Upper lobe of right lung (tissue), 1 donor: ENCODE results near the gene AGPAT3. TPM values are rescaled to one million over a fixed set of nuclear protein-coding genes. Genes with fewer than 3 reads are reported as not detected.

Experiments
- ATAC-seq: fragments of 200-7000 bp; cut with Tn5 transposase; one replicate; pipeline ENCODE4 v1.9.1; 2020; ENCODE audit warnings: mild to moderate bottlenecking, moderate library complexity
- DNase-seq: peaks from one replicate; pipeline ENCODE4 v3.0.0-alpha.2; 2020
- H3K27ac ChIP-seq: fragments of 200-600 bp; one replicate; pipeline ENCODE4 v1.8.0; 2022
- H3K27me3 ChIP-seq: fragments of 200-600 bp; one replicate; pipeline ENCODE4 v1.8.0; 2022; ENCODE audit warnings: mild to moderate bottlenecking
- H3K36me3 ChIP-seq: fragments of 200-600 bp; one replicate; pipeline ENCODE4 v1.8.0; 2022
- H3K4me1 ChIP-seq: fragments of 200-600 bp; one replicate; pipeline ENCODE4 v1.8.0; 2022
- H3K4me3 ChIP-seq: fragments of 200-600 bp; one replicate; pipeline ENCODE4 v1.8.0; 2022; ENCODE audit warnings: mild to moderate bottlenecking
- H3K9me3 ChIP-seq: fragments of 200-600 bp; one replicate; pipeline ENCODE4 v1.8.0; 2022
- intact Hi-C: fragments of 100-400 bp; cut with DNase I; formaldehyde crosslinking; loops from one replicate; pipeline ENCODE4 v1.11.0; 2022
- total RNA-seq: library from RNA; stranded (reverse); fragmentation: NEBNext Ultra II Directional; extraction: Animal tissue kit (Norgen Biotek cat#: 25700); gene quantifications from one replicate; pipeline ENCODE4 v1.2.1, GENCODE V29; 2021
- TF ChIP-seq, protein P1 (sequence below): fragments of 200-600 bp; IDR thresholded peaks from one replicate; pipeline ENCODE4 v1.8.0; 2022; ENCODE audit warnings: antibody characterized with exemption
- donor health status: DM: no; HTN: yes; CAD: no; lungs with severe emphysema.

Gene AGPAT3
- total RNA-seq, 1 donor from 2014 or later = 86.0 TPM

DNA sequence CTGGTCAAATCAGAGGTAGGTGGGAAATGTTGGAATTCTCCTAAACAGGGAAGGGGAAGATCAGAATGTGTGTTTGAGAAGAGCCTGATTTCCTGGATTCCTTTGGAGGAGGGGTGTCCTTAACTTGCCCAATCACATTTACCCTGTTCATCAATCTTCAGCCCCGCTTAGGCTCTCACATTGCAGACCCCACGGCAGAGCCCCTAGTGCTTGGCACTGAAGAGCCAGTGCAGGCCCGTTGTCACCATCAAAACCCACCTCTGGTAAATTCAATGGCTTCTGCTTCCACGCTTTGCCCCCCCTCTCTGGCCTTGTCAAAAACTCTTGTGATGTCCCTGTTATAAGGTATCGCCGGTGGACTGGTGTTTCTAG lies 2.3 kb downstream of the AGPAT3 start:
- no peak for DNase-seq
- Histone ChIP-seq H3K27me3 (no peaks in the 10 kb centered on the region), H3K9me3 (no peaks in the 10 kb centered on the region), H3K4me3 (peak overlapping the region; percentile 74), H3K4me1 (peaks cover 13% of the 10 kb centered on the region), H3K36me3 (peaks cover 4% of the 10 kb centered on the region), H3K27ac (peak overlapping the region; percentile 88)
- intact Hi-C loops = no loop called here
- ATAC-seq = no peak
- TF ChIP-seq, protein P1, sequence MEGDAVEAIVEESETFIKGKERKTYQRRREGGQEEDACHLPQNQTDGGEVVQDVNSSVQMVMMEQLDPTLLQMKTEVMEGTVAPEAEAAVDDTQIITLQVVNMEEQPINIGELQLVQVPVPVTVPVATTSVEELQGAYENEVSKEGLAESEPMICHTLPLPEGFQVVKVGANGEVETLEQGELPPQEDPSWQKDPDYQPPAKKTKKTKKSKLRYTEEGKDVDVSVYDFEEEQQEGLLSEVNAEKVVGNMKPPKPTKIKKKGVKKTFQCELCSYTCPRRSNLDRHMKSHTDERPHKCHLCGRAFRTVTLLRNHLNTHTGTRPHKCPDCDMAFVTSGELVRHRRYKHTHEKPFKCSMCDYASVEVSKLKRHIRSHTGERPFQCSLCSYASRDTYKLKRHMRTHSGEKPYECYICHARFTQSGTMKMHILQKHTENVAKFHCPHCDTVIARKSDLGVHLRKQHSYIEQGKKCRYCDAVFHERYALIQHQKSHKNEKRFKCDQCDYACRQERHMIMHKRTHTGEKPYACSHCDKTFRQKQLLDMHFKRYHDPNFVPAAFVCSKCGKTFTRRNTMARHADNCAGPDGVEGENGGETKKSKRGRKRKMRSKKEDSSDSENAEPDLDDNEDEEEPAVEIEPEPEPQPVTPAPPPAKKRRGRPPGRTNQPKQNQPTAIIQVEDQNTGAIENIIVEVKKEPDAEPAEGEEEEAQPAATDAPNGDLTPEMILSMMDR = no peak

DNA sequence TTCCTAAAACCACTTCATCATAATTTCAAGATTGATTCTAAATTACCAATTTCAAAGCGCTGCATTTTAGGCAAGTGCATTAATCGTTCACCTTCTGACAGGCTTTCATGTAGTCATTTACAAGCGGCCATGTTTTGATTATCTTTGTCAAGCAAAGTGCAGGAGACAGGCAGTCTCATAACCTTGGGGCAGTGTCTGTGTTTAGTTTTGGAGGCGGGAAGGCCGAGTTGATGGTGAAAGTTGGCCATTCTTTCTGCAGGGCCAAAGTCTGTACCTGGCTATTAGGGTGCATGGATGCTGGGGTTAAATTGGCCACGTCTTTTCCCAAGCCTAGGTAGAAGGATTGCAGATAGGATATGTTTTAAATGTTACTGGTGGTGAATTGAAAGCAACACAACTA lies 2.9 kb downstream of the AGPAT3 start:
- intact Hi-C loops = no loop called here
- TF ChIP-seq, protein P1 = no peak
- Histone ChIP-seq H3K36me3 (peaks cover 4% of the 10 kb centered on the region), H3K27ac (no peak overlapping the region), H3K27me3 (no peaks in the 10 kb centered on the region), H3K4me1 (peaks cover 13% of the 10 kb centered on the region), H3K9me3 (no peaks in the 10 kb centered on the region), H3K4me3 (no peak overlapping the region)
- no peak for ATAC-seq
- no peak for DNase-seq

DNA sequence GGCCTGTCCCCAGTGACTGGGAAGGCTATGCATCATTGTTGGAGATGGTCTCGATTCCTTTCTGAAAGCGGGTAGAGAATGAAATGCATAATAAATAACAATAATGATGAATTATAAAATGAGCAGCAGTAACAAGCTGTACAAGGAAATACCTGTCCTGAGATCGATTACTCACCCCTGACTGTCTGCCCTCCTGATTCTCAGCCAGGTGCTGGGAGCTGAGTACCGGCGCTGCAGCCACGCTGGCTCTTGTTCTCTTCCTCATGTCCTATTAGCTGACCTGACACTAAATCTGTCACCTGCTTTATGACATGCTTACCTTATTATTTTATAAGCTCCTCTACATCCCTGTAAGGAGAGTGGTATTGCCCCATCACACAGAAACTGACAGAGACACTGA lies 3.4 kb downstream of the AGPAT3 start:
- TF ChIP-seq, protein P1 = no peak
- intact Hi-C loops = no loop called here
- no peak overlapping the region for H3K27ac ChIP-seq
- ATAC-seq (no peak), DNase-seq (no peak)
- no peak overlapping the region for H3K4me3 ChIP-seq
- no peaks in the 10 kb centered on the region for H3K27me3 ChIP-seq
- no peaks in the 10 kb centered on the region for H3K9me3 ChIP-seq
- peaks cover 13% of the 10 kb centered on the region for H3K4me1 ChIP-seq
- peaks cover 4% of the 10 kb centered on the region for H3K36me3 ChIP-seq

DNA sequence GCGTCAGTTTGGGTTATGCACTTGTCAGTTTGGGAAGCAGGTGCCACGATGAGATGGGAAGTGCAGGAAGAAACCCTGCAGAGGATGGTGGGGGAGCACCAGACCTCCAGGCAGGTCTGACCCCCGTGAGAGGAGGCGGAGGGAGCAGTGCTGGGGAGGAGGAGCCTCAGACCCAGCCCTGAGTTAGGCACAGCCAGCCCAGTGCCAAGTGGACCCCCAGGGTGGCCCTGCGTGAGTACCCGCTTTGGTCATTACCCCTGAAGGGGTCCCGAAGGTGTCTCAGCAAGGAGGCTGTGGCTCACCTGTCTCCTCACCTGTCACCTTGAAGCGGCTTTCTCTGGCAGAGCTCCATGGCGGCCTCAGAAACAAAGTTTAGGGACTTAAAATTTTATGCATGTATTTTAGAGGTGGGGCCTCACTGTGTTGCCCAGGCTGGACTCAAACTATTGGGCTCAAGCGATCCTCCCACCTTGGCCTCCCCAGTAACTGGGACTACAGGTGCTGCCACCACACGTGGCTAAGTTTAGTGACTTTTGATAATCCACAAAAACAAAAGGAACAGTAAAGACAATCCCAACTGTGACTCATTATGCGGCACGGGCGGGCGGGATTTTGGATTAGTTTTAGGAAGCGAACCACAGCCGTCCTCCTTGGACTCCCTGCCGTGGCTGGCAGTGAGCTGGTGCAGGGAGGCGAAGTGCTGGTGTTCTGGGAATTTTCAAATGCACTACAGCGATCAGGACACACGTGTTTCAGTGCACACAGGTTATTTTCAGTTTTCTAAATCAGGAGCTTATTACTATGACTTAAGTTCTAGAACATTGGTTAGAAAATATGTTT lies 4.7 kb downstream of the AGPAT3 start:
- H3K36me3 ChIP-seq = peaks cover 4% of the 10 kb centered on the region
- peaks cover 13% of the 10 kb centered on the region for H3K4me1 ChIP-seq
- intact Hi-C loops = no loop called here
- TF ChIP-seq, protein P1 = no peak
- DNase-seq = no peak
- H3K4me3 ChIP-seq = no peak overlapping the region
- H3K27ac ChIP-seq = no peak overlapping the region
- H3K27me3 ChIP-seq = no peaks in the 10 kb centered on the region
- ATAC-seq = no peak
- H3K9me3 ChIP-seq = no peaks in the 10 kb centered on the region

DNA sequence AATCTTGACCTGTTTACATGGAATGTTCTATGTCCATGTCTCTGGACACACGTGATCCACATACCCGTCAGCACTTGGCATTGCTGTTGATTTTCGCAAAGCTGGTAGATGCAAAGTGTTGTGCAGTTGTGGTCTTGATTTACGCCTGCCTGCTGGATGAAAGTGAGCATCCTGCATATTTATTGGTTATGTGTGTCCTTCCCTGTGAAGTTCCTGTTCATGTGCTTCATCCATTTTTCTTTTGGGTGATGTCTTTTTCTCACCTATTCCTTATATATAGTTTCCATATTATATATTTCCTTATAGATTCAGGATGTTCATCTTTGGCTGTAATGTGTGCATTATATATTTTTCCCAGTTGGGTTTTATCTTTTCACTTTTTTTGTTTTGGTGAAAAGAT lies 6.5 kb downstream of the AGPAT3 start:
- Histone ChIP-seq H3K27ac (no peak overlapping the region), H3K9me3 (no peaks in the 10 kb centered on the region), H3K36me3 (peaks cover 4% of the 10 kb centered on the region), H3K27me3 (no peaks in the 10 kb centered on the region), H3K4me3 (no peak overlapping the region), H3K4me1 (peaks cover 12% of the 10 kb centered on the region)
- ATAC-seq = no peak
- no peak for DNase-seq
- intact Hi-C loops = no loop called here
- TF ChIP-seq, protein P1 = no peak
